Natural killer cell treated with Interleukin-12 subunit alpha and Interleukin-12 subunit beta and Interleukin-15 and Interleukin-18, amount 100 ng/mL, for 72 hours (primary cell): Measurements from ENCODE around the gene MGST3. TPM values are rescaled to one million over a fixed set of nuclear protein-coding genes. Genes with fewer than 3 reads are reported as not detected.
"Not testable (repeated sequence)": the region's sequence is repeated elsewhere in the genome, so short reads cannot be mapped to it uniquely, and the experiment has no call there.

Source experiments
- ATAC-seq, 2 donors: fragments of 150-1000 bp; cut with Tn5 transposase in 1 of 2; sonication (Bioruptor Pico), chemical (Tn5 transposase) in 1 of 2; 2 replicates each; pipeline ENCODE4 v1.10.0; 2021
- DNase-seq: peaks from one replicate; pipeline ENCODE4 v3.0.0; 2022; ENCODE audit warnings: low spot score
- H3K27ac Mint-ChIP-seq, 2 donors: 1 replicate in 1 of 2; 2 replicates in 1 of 2; pipeline ENCODE4 v1.8.0; 2022; ENCODE audit warnings: mixed read lengths in 2 of 2, mild to moderate bottlenecking in 1 of 2, moderate library complexity in 1 of 2
- H3K27me3 Mint-ChIP-seq, 2 donors: 1 replicate in 1 of 2; 2 replicates in 1 of 2; pipeline ENCODE4 v1.8.0; 2022; ENCODE audit warnings: mixed read lengths in 2 of 2
- H3K36me3 Mint-ChIP-seq: one replicate; pipeline ENCODE4 v1.8.0; 2022; ENCODE audit warnings: mixed read lengths
- H3K4me1 Mint-ChIP-seq, 2 donors: 1 replicate in 1 of 2; 2 replicates in 1 of 2; pipeline ENCODE4 v1.8.0; 2022; ENCODE audit warnings: low read depth in 2 of 2, mixed read lengths in 2 of 2, mild to moderate bottlenecking in 1 of 2
- H3K4me3 Mint-ChIP-seq: one replicate; pipeline ENCODE4 v1.8.0; 2022; ENCODE audit warnings: mixed read lengths
- H3K9me3 Mint-ChIP-seq: 2 replicates; pipeline ENCODE4 v1.8.0; 2022; ENCODE audit warnings: mixed read lengths
- total RNA-seq, 2 donors: library from RNA; stranded (reverse); gene quantifications; one replicate each; pipeline ENCODE4 v1.2.3, GENCODE V29; 2022

The MGST3 gene
- total RNA-seq: 10 to 100 TPM; 19.5 to 29.5 TPM

DNA sequence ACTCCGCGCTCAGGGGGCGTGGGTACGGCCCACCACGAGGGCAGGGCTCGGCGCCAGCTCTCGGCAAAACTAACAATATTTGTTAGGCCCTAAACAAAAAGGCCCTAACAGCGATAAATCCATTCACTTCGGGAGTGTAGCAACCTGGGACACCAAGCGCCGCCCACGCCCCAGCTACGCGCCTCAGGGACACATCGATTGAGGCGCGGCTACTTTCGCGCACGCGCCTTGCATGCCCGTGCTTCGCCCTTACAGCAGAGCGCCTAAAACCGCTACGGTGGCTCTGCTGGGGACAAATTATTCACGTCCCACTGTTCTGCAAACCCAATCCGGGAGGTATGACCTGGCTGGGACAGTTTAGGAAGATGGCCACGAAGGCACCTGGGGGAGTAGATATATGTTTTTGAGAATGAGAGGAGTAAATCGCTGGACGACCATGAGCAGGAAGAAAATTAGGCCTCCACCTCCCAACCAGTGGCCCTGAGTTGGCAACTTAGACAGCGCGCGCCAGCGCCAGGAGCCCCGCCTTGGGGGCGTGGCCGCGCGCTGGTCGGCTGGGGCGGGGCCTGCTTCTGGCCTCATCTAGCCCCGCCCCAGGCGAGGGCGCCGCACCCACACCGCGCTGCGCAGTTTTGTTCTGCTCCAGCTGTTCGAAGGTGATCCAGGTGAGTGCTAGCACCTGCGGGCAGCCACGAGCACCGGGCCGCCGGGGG, at the start of gene MGST3:
Gene MGST3, plus strand, starts transcription at position 606 of the 713 bp plus-strand sequence. CDS start 18,614 bp downstream, outside the sequence.
- no peaks in the 10 kb centered on the region for H3K9me3 Mint-ChIP-seq
- DNase-seq: peak; percentile 94
- peak; percentile 97 to 98 for ATAC-seq
- peaks cover 14 to 23% of the 10 kb centered on the region in 2 donors for H3K4me1 Mint-ChIP-seq
- no peaks in the 10 kb centered on the region for H3K36me3 Mint-ChIP-seq
- no peak within 1 kb of the TSS for H3K27ac Mint-ChIP-seq
- H3K27me3 Mint-ChIP-seq: peaks cover 0 to 6% of the 10 kb centered on the region in 2 donors
- H3K4me3 Mint-ChIP-seq: no peak within 1 kb of the TSS

DNA sequence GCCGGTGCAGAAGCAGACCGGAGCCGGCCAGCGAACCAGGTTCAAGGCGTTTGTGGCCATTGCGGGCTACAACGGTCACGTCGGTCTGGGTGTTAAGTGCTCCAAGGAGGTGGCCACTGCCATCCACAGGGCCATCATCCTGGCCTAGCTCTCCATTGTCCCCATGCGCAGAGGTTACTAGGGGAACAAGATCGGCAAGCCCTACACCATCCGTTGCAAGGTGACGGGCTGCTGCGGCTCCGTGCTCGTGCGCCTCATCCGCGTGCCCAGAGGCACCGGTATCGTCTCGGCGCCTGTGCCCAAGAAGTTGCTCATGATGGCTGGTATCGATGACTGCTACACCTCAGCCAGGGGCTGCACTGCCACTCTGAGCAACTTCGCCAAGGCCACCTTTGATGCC, 49.1 kb upstream of the MGST3 start:
- H3K4me1 Mint-ChIP-seq: no peaks in the 10 kb centered on the region
- no peak for DNase-seq
- ATAC-seq: no peak
- H3K27me3 Mint-ChIP-seq: peaks cover 21 to 36% of the 10 kb centered on the region in 2 donors
- no peaks in the 10 kb centered on the region for H3K9me3 Mint-ChIP-seq
- no peak overlapping the region for H3K4me3 Mint-ChIP-seq
- no peak overlapping the region for H3K27ac Mint-ChIP-seq
- no peaks in the 10 kb centered on the region for H3K36me3 Mint-ChIP-seq

DNA sequence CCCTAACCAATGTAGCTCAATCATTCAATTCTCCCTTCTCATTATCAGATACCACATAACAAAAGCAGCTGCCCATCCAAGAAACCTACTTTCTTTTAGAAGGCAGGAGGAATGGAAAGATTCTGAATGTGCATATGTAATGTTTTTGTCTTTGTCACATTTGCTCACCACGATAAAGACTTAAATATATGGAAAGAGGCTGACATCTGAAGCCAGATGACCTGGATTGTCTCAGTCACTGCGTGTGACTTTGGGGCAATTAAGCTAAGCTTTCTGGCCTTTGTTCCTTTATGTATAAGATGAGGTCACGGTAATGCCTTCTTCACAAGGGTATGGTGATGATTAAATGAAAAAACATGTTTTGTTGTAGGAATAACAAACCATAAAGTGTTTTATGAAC, 44.6 kb upstream of the MGST3 start:
- H3K36me3 Mint-ChIP-seq: no peaks in the 10 kb centered on the region
- DNase-seq (no peak), ATAC-seq (no peak)
- no peaks in the 10 kb centered on the region for H3K4me1 Mint-ChIP-seq
- H3K4me3 Mint-ChIP-seq: no peak overlapping the region
- no peaks in the 10 kb centered on the region for H3K9me3 Mint-ChIP-seq
- H3K27me3 Mint-ChIP-seq: peaks cover 33 to 51% of the 10 kb centered on the region in 2 donors
- H3K27ac Mint-ChIP-seq: no peak overlapping the region

- not testable (repeated sequence) for H3K27ac Mint-ChIP-seq, DNase-seq, H3K4me3 Mint-ChIP-seq, H3K4me1 Mint-ChIP-seq, ATAC-seq, H3K36me3 Mint-ChIP-seq, H3K9me3 Mint-ChIP-seq
- peaks cover 37 to 59% of the 10 kb centered on the region in 2 donors for H3K27me3 Mint-ChIP-seq
Measured at GRCh38 chr1:165591391-165591790, 39.6 kb upstream of the MGST3 start.

DNA sequence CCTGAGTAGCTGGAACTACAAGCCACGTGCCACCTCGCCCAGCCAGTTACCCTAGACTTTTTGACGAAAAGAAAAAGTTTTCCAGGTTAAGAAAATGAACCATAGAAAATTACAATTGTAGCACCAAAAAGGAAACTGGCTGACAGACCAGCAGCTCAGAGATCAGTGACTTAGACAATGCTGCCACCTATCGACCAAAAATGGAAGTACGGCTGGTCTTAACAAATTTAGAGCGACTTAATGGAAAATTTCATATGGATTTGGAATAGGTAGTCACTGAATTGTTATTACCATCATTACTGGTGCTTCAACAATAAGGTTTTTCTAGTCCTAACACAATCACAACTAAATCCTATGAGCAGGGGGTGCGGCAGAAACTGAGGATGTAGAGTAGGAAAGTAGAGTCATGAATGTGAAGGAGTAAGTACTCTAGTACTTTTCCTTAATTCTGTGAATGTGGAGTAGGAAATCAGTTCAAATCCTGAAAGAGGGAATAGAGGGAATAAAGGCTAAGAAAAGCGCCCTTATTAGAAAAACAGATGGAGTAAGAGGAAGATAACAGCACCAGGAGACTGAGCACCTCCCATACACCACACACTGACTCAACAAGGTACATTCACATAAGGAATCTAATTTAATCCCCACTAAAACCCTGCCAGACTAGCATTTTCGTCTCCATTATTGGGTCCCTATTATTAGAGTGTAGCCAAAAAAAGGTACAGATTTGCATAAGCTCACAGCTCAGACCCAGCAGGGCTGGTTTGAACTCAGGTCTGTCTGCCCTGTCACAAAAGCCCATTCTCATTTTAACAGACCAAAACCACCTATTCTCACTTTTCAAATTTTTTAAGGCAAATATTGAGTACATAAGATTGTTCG, 37.9 kb upstream of the MGST3 start:
- DNase-seq (peak; percentile 73), ATAC-seq (peak; percentile 47 to 69)
- Mint-ChIP-seq H3K36me3 (no peaks in the 10 kb centered on the region), H3K27me3 (peaks cover 33 to 48% of the 10 kb centered on the region in 2 donors), H3K4me1 (peaks cover 14% of the 10 kb centered on the region in 2 donors), H3K9me3 (no peaks in the 10 kb centered on the region), H3K4me3 (no peak overlapping the region), H3K27ac (no peak overlapping the region)

DNA sequence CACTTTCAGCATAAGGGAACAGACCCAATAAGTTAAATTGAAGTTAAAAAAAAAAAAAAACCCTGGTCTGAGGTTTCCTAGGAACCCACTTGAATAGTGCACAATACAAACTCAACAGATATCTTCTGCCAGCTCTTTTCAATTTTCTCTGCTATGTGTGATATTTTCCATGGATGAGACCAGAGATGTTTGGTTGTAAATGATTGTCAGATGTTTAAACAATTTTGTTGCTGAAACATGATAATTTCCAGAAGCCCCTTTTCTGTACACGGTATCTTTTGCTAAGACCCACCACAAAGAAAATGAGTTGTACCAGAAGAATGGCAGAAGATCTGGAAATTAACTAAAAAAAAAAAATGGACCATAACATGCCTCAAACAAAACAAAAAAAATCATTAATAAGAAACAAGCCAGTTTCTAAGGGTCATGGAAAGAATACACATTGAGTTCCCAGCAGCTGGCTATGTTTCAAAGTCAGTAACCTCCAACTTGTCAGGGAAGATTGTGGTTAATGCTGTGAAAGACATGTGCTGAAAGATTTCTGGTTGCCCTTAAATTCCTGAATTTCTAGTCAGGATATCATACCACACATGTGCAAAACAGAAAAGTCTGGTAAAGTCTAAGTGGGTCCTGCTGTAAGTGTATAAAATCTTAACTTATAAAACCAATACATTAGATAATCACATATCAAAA, 35.6 kb upstream of the MGST3 start:
- no peak for ATAC-seq
- H3K4me1 Mint-ChIP-seq: peaks cover 23% of the 10 kb centered on the region in 2 donors

GRCh38 chr1:165597883-165598675, 33.0 kb upstream of the MGST3 start:
- no peaks in the 10 kb centered on the region for H3K9me3 Mint-ChIP-seq
- DNase-seq (peak; percentile 98), ATAC-seq (peak; percentile 99 to 100)
- H3K4me1 Mint-ChIP-seq: peaks cover 27 to 32% of the 10 kb centered on the region in 2 donors
- H3K36me3 Mint-ChIP-seq: no peaks in the 10 kb centered on the region
- H3K4me3 Mint-ChIP-seq: peak overlapping the region; percentile 87
- peaks cover 17 to 22% of the 10 kb centered on the region in 2 donors for H3K27me3 Mint-ChIP-seq
- peak overlapping the region; percentile 92 for H3K27ac Mint-ChIP-seq

More for the DNA sequence above, 35.6 kb upstream of the MGST3 start:
- H3K27ac Mint-ChIP-seq: no peak overlapping the region
- no peaks in the 10 kb centered on the region for H3K9me3 Mint-ChIP-seq
- no peaks in the 10 kb centered on the region for H3K36me3 Mint-ChIP-seq
- H3K27me3 Mint-ChIP-seq: peaks cover 22 to 31% of the 10 kb centered on the region in 2 donors
- no peak for DNase-seq
- H3K4me3 Mint-ChIP-seq: no peak overlapping the region

- Mint-ChIP-seq H3K4me1 (peaks cover 26 to 32% of the 10 kb centered on the region in 2 donors), H3K36me3 (no peaks in the 10 kb centered on the region), H3K9me3 (no peaks in the 10 kb centered on the region), H3K27ac (peak overlapping the region; percentile 92), H3K27me3 (peaks cover 13 to 16% of the 10 kb centered on the region in 2 donors), H3K4me3 (peak overlapping the region; percentile 87)
- DNase-seq: no peak
- no peak for ATAC-seq
Measured at GRCh38 chr1:165598676-165599059, 32.4 kb upstream of the MGST3 start.

DNA sequence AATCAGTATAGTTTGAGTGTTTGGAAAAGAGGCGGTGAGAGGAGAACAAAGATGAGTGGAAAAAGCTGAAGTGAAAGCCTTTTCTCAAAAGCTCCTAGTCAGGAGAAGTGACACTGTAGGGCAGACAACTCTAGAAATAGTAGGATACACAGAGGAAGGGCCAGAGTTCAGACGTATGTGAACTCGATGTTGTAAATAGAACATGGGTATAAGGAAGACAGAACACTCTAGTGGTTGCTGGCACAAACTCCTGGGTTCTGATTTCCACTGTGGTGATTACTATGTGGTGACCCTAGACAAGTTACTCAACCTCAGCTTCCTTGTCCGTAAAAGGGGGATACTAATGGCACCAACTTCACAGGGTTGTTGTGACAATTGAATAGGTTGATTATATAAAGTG, 30.2 kb upstream of the MGST3 start:
- peaks cover 0 to 3% of the 10 kb centered on the region in 2 donors for H3K27me3 Mint-ChIP-seq
- no peak overlapping the region for H3K4me3 Mint-ChIP-seq
- ATAC-seq (no peak), DNase-seq (no peak)
- H3K4me1 Mint-ChIP-seq: peaks cover 26 to 32% of the 10 kb centered on the region in 2 donors
- no peak overlapping the region for H3K27ac Mint-ChIP-seq
- H3K9me3 Mint-ChIP-seq: no peaks in the 10 kb centered on the region
- no peaks in the 10 kb centered on the region for H3K36me3 Mint-ChIP-seq

GRCh38 chr1:165603810-165604209, 27.2 kb upstream of the MGST3 start:
- Mint-ChIP-seq H3K36me3 (no peaks in the 10 kb centered on the region), H3K9me3 (no peaks in the 10 kb centered on the region), H3K4me3 (no peak overlapping the region), H3K27me3 (peaks cover 7% of the 10 kb centered on the region in 2 donors), H3K4me1 (peaks cover 9 to 11% of the 10 kb centered on the region in 2 donors), H3K27ac (no peak overlapping the region)
- ATAC-seq: no peak
- DNase-seq: no peak

DNA sequence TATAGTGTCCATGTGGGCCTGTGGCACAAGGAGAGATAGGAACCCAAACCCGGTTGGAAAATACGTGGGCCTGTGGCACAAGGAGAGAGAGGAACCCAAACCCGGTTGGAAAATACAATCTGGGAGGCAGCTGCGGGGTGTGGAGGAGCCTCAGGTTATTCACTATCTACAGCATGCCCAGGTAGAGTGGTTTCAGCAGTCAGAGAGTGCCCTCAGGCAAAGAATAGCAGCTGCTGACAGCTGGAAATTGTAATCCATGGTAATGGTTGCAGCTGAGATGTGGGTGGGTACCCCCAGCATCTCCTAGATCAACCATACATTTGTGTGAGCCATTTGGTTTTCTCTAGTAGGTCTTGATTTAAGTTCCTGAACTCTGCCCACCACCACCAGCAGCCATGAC, 25.8 kb upstream of the MGST3 start:
- H3K36me3 Mint-ChIP-seq: no peaks in the 10 kb centered on the region
- peaks cover 6 to 8% of the 10 kb centered on the region in 2 donors for H3K4me1 Mint-ChIP-seq
- DNase-seq (no peak), ATAC-seq (no peak)
- H3K9me3 Mint-ChIP-seq: no peaks in the 10 kb centered on the region
- no peak overlapping the region for H3K27ac Mint-ChIP-seq
- H3K27me3 Mint-ChIP-seq: peaks cover 7% of the 10 kb centered on the region in 2 donors
- no peak overlapping the region for H3K4me3 Mint-ChIP-seq

- H3K4me1 Mint-ChIP-seq, ATAC-seq, H3K36me3 Mint-ChIP-seq, DNase-seq, H3K27ac Mint-ChIP-seq, H3K4me3 Mint-ChIP-seq, H3K9me3 Mint-ChIP-seq: not testable (repeated sequence)
- peaks cover 6 to 19% of the 10 kb centered on the region in 2 donors for H3K27me3 Mint-ChIP-seq
Measured at GRCh38 chr1:165606676-165607075, 24.4 kb upstream of the MGST3 start.

GRCh38 chr1:165610866-165611265, 20.2 kb upstream of the MGST3 start:
- Mint-ChIP-seq H3K4me3 (no peak overlapping the region), H3K36me3 (peaks cover 4% of the 10 kb centered on the region), H3K9me3 (no peaks in the 10 kb centered on the region), H3K27ac (no peak overlapping the region), H3K27me3 (peaks cover 19 to 24% of the 10 kb centered on the region in 2 donors), H3K4me1 (no peaks in the 10 kb centered on the region)
- ATAC-seq (no peak), DNase-seq (no peak)
